Adrenal gland (tissue), 5 donors: Measurements from ENCODE around the gene HUS1B.

Experiments used
- POLR2A ChIP-seq, 2 donors: fragments of 450-650 bp; IDR thresholded peaks; one replicate each; pipeline ENCODE4 v1.6.1; 2017; ENCODE audit warnings: antibody characterized with exemption in 2 of 2, mild to moderate bottlenecking in 2 of 2, moderate library complexity in 1 of 2
- TF ChIP-seq, protein P1 (sequence below), 6 experiments: fragments of 450-650 bp in 4 of 6; fragments of 200-600 bp in 2 of 6; sonication (generic) in 1 of 6; IDR thresholded peaks; 1 replicate in 5 of 6; 2 replicates in 1 of 6; pipeline versions ENCODE4 v1.5.1 to v1.8.0; 2016 to 2021; ENCODE audit warnings: antibody characterized with exemption in 6 of 6, mild to moderate bottlenecking in 2 of 6, moderate library complexity in 1 of 6
- donor health status: DM: no; HTN: no; CAD: no.

DNA sequence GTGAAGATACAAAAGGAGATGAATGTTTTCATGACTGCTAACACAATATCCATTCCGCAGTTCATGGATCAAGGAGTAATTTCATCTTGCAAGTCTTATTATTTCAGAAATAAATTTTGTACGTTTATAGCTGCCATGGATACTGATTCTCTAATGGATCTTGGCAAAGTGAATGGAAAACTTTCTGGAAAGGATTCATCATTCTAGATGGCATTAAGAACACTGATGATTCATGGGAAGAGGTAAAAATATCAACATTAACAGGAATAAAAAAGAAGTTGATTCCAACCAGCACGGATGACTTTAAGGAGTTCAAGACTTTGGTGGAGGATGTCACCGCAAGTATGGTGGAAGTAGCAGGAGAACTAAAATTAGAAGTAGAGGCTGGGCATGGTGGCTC is 2.8 kb downstream of the HUS1B start:
- TF ChIP-seq, protein P1, sequence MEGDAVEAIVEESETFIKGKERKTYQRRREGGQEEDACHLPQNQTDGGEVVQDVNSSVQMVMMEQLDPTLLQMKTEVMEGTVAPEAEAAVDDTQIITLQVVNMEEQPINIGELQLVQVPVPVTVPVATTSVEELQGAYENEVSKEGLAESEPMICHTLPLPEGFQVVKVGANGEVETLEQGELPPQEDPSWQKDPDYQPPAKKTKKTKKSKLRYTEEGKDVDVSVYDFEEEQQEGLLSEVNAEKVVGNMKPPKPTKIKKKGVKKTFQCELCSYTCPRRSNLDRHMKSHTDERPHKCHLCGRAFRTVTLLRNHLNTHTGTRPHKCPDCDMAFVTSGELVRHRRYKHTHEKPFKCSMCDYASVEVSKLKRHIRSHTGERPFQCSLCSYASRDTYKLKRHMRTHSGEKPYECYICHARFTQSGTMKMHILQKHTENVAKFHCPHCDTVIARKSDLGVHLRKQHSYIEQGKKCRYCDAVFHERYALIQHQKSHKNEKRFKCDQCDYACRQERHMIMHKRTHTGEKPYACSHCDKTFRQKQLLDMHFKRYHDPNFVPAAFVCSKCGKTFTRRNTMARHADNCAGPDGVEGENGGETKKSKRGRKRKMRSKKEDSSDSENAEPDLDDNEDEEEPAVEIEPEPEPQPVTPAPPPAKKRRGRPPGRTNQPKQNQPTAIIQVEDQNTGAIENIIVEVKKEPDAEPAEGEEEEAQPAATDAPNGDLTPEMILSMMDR (IDR thresholded peaks at IDR 0.05), result no peak
- no peak for TF ChIP-seq POLR2A (IDR thresholded peaks at IDR 0.05)
